ENCODE data around the gene DDB1. TPM values are rescaled to one million over a fixed set of nuclear protein-coding genes. Genes with fewer than 3 reads are reported as not detected.

DDB1 gene
- total RNA-seq, 1 experiment from 2014 or later, result 297 TPM

GRCh38 chr11:61315260-61315659 is 17.6 kb downstream of the DDB1 start:
- Histone ChIP-seq H2BK120ac (ENCODE audit: low read depth, low read length, poor library complexity, severe bottlenecking) (no peak overlapping the region), H2AK5ac (ENCODE audit: insufficient read length, low read length) (no peak overlapping the region), H3K23ac (ENCODE audit: insufficient read length, low read depth, low read length) (no peak overlapping the region), H2BK5ac (ENCODE audit: insufficient read length, low read length) (no peak overlapping the region), H2BK20ac (ENCODE audit: low read depth, low read length, poor library complexity, severe bottlenecking) (no peak overlapping the region), H4K8ac (replicated peaks; ENCODE audit: insufficient read length, low read depth, low read length) (no peak overlapping the region), H3T11ph (ENCODE audit: low read length) (no peak overlapping the region), H4K91ac (ENCODE audit: insufficient read length, low read depth, low read length) (no peak overlapping the region), H3K9ac (ENCODE audit: extremely low read depth, insufficient read length, low read length) (no peak overlapping the region), H3K18ac (ENCODE audit: insufficient read length, low read depth, low read length) (no peak overlapping the region), H3K4ac (ENCODE audit: low read depth, low read length) (no peak overlapping the region), H3K27ac (ENCODE audit: insufficient read length, low read depth, low read length) (no peak overlapping the region), H3K56ac (ENCODE audit: insufficient read length, low read depth, low read length) (no peak overlapping the region), H2BK12ac (ENCODE audit: insufficient read length, low read depth, low read length) (no peak overlapping the region), H3K14ac (ENCODE audit: insufficient read depth, low read length) (no peak overlapping the region), H2AFZ (ENCODE audit: low read length) (no peak overlapping the region), H3K79me1 (ENCODE audit: insufficient read depth, low read depth, low read length, poor library complexity, severe bottlenecking) (no peaks in the 10 kb centered on the region), H3K27me3 (ENCODE audit: insufficient read depth, low read length) (no peaks in the 10 kb centered on the region), H3K4me2 (ENCODE audit: insufficient read depth, insufficient read length, low read length) (no peak overlapping the region), H2BK15ac (ENCODE audit: low read depth, low read length) (no peak overlapping the region), H4K20me1 (ENCODE audit: control insufficient read depth, insufficient read depth, insufficient read length) (no peaks in the 10 kb centered on the region), H3K9me3 (ENCODE audit: control insufficient read depth, low read depth, low read length) (no peaks in the 10 kb centered on the region), H4K5ac (ENCODE audit: insufficient read length, low read depth, low read length) (no peak overlapping the region), H3K79me2 (ENCODE audit: insufficient read depth, low read length) (no peaks in the 10 kb centered on the region), H3K23me2 (ENCODE audit: insufficient read length, low read depth, low read length, poor library complexity, severe bottlenecking) (no peaks in the 10 kb centered on the region), H3K4me1 (ENCODE audit: insufficient read depth, low read length) (no peaks in the 10 kb centered on the region)
- H3K27me3 Mint-ChIP-seq (ENCODE audit: low read depth), result no peaks in the 10 kb centered on the region
- no peaks in the 10 kb centered on the region for H3K9me3 Mint-ChIP-seq
- no peak overlapping the region; a peak in 1 of 7 replicates for H3K27ac Mint-ChIP-seq
- H3K4me1 Mint-ChIP-seq, result no peaks in the 10 kb centered on the region
- no peak overlapping the region for H3K4me3 Mint-ChIP-seq
- peaks cover 40 to 73% (median 70%) of the 10 kb centered on the region in 3 experiments; a peak in 6 of 7 replicates for H3K36me3 Mint-ChIP-seq (ENCODE audit: insufficient read depth in 1 of 3, low read depth in 3 of 3)
- no peak for TF ChIP-seq CTCF (conservative IDR thresholded peaks at IDR 0.05)
- no CpG with 5 or more reads among the region's 2 CpGs for WGBS (ENCODE audit: extremely low coverage, insufficient read length, low lambda C conversion rate)
- DNase-seq, result no peak
